GM18858 (cell line): ENCODE measurements around the gene WDR17.
"Not testable (repeated sequence)": the region's sequence is repeated elsewhere in the genome, so short reads cannot be mapped to it uniquely, and the experiment has no call there.

Experiments
- ATAC-seq: cut with Tn5 transposase; IDR thresholded peaks from one replicate; pipeline ENCODE4 v1.9.1; 2021; ENCODE audit not compliant: unreplicated experiment

WDR17 gene

GRCh38 chr4:176189891-176190795, 124.5 kb downstream of the WDR17 start:
- no peak for ATAC-seq

DNA sequence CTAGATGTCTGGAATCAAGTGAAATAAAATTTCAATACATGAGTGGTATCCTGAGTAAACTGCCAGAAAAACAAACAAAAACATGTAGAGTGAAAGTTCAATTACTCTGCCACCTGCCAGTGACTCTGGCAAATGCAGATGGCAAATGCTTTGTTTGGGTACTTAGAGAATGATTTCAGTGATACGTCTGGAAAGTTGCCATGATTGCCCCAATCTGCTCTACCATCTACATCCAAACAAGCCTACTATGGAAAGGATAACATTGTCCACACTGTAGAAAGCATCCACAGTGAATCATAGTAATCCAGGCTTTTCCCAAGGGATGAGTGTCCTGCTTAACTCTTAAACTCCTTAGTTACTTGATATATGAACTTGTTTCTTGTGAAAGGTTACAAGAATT, 126.3 kb downstream of the WDR17 start:
- ATAC-seq: no peak

- ATAC-seq: no peak
Measured at GRCh38 chr4:176193126-176193525, 127.5 kb downstream of the WDR17 start.

DNA sequence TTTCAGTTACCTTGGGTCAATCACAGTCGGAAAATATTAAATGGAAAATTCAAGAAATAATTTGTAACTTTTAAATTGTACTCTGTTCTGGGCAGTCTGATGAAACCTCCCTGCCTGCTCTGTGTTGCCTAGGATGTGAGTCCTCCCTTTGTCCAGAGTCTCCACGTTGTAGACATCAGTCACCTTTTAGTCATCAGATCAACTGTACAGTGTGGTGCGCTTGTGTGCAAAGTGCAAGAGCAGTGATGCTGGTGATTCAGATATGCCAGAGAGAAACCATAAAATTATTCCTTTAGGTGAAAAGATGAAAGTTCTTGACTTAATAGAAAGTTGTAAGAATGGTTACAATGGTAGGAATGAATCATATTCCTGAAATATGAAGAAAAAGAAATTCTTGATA, 128.3 kb downstream of the WDR17 start:
- no peak for ATAC-seq

DNA sequence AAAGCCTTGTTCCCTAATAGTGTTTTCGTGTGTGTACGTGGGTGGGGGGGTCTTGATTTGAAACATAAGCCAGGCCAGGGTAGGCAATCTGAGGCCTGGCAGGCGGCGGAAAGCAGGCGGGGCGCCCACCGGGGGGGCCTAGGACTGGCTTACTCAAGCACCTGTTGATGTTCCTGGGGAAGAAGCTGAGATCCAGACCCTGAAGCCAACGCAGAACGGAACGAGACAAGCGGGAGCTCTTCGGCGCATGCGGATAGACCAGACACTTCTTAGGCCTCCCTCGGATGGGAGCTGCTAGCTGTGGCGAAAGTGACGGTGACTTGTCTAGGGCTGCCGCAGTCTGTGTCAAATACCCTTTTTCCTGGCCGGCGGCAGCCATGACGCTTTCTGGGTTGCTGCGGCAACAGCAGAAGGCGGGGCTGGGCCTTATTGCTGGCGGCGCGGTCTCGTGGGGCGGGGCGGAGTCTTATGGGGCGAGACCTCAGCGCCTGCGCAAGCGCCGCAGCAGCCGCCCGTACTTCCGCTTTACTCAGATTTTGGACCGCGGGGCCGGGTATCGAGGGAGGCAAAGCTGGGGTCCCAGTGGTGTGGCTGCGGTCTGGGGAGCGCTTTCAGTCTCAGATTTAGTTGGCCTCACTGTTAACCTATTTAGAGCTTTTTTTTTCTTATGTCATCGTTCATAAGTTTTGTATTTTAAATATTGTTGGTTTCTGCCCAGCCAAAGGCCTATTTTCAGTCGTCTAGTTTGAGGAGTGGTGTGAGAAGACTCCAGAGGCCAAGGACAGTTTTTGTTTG, 129.7 kb downstream of the WDR17 start, which contains the start of gene SPATA4:
Gene SPATA4, minus strand, starts transcription at position 402 of the 795 bp plus-strand sequence. Its CDS starts 23 bp downstream, at position 379.
- peak; percentile 92 for ATAC-seq

DNA sequence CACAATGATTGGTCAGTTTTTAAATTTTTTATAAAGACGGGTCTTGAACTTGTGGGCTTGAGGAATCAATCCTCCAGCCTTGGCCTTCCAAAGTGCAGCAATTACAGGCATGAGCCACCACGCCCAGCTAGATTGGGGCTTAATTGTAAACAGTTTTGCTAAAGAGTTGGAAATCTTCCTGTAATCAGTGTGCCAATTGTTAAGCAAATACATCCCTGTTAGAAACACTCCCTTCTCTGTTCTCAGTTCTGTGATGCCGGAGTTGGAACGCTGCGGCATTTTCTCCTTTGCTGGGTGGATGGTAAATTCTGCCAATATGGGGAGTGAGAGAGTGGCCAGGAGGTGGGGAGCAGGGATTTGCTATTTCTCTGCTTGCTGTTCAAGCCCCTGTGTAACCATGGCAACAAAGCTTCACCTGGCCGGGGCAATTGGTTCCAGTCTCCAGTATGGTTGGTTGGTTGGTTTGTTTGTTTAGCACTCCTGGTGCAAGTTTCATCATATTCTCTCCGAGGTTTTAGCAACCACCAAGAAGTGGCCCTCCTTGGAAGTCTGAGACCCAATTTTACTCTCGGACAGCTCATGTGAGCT, 132.8 kb downstream of the WDR17 start:
- ATAC-seq: no peak

DNA sequence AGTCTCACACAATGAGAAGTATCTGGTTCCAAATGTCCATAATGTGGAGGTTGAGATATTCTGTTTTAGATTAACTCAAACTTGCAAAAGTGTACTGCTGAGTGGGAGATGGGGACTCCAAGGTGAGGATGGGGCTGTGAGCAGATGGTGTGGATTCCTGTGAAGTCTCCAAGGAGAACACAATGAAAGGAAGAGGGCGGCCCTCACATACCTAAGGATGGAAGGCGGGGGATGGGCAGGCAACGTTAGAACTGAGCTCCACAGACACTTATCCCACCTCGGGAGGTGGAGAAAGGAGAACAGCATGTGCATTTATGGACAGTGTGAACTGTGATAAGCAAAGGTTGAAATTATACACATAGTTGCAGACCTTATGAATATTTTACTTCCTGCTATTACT, 139.7 kb downstream of the WDR17 start:
- no peak for ATAC-seq

- no peak for ATAC-seq
Measured at GRCh38 chr4:176207839-176208238, 142.2 kb downstream of the WDR17 start.

GRCh38 chr4:176209535-176209934, 143.9 kb downstream of the WDR17 start:
- no peak for ATAC-seq

DNA sequence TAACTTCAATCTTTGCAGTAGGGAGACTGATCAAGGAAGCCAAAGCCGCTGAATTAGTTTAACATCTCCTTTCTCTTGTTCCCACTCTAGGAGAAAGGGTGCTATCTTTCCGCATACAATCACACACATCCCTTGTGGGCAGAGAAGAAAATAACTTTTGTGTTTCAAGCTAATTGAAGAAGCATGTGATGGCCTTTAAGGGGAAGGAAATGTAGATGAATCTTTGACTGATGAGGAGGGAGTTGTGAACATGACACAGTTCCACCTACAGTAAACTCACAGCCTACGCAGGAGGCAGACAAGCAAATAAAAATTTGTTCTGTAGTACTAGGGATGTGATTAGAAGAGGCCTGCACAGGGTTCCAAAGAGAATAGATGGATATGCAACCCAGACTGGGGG, 144.5 kb downstream of the WDR17 start:
- ATAC-seq: no peak

- no peak for ATAC-seq
Measured at GRCh38 chr4:176210579-176211296, 145.1 kb downstream of the WDR17 start.

GRCh38 chr4:176212351-176212750, 146.7 kb downstream of the WDR17 start:
- ATAC-seq: not testable (repeated sequence)

- no peak for ATAC-seq
Measured at GRCh38 chr4:176217510-176217909, 151.9 kb downstream of the WDR17 start.

- ATAC-seq: no peak
Measured at GRCh38 chr4:176222149-176222548, 156.5 kb downstream of the WDR17 start.

DNA sequence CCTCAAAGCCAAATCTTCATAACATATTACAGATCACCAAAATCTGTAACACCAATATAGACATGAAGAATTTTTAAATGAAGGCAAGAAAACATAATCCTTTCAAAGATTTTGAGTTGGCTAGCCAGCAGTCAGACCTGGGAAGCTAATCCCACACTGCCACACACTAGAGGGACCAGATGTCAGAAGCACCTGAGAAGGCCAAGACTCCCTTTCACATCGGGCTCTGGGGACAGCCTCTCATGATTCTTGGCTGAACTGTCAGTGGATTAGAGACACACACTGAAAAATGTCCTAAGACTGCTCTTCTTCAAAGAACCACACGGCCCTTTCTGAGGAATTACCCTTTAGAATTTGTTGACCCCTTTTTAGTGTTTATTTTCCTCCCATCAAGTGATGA, 157.9 kb downstream of the WDR17 start:
- no peak for ATAC-seq

GRCh38 chr4:176226736-176227135, 161.1 kb downstream of the WDR17 start:
- no peak for ATAC-seq

DNA sequence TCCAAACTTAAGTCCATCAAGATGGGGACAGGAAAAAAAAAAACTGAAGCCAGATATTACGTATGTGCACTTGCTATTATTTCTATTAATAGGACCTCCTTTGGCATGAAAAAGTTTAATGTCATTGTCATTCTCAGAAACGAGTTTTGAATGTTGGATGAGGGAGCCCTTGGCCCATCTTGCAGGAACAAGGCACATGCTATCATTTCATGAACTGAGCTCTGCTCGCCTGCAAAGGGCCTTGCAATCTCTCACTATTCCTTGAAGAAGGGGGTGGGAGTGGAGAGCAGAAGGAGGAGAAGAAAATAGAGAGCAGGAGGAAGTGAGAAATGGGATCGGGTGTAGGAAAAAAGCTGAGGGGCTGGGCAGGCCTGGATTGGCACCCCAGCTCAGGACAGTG, 164.0 kb downstream of the WDR17 start:
- ATAC-seq: no peak
